ENCODE measurements around the gene MFAP3L. TPM values are rescaled to one million over a fixed set of nuclear protein-coding genes. Genes with fewer than 3 reads are reported as not detected.

Gene MFAP3L
- total and polyA plus RNA-seq, 7 experiments from 2014 or later, result 0.05 to 2.0 (median 0.92) TPM

- Mint-ChIP-seq H3K4me1 (peaks cover 0 to 9% (median 0%) of the 10 kb centered on the region in 7 donors), H3K9me3 (no peaks in the 10 kb centered on the region), H3K36me3 (no peaks in the 10 kb centered on the region), H3K4me3 (no peak overlapping the region), H3K27ac (no peak overlapping the region), H3K27me3 (peaks cover 12 to 35% (median 12%) of the 10 kb centered on the region in 5 donors)
- Histone ChIP-seq H3K27ac (ENCODE audit: low read depth, low read length) (no peak overlapping the region), H3K4me3 (ENCODE audit: low read length) (no peak overlapping the region), H3K9me3 (ENCODE audit: control insufficient read depth in 2 of 3, low read length in 3 of 3) (no peaks in the 10 kb centered on the region), H3K36me3 (ENCODE audit: control insufficient read depth in 2 of 3, insufficient read depth in 3 of 3, low read length in 3 of 3) (no peaks in the 10 kb centered on the region), H3K4me1 (ENCODE audit: control insufficient read depth in 2 of 2, insufficient read depth in 2 of 2, low read length in 2 of 2) (no peaks in the 10 kb centered on the region), H3K27me3 (ENCODE audit: control insufficient read depth in 2 of 2, insufficient read depth in 2 of 2, low read length in 2 of 2) (no peaks in the 10 kb centered on the region)
- no peak for ATAC-seq
- ChIA-PET CTCF (no interaction called here), POLR2A (no interaction called here)
- no peak for DNase-seq
- intact Hi-C loops (cut with micrococcal nuclease), result no loop called here
Observed at GRCh38 chr4:169984745-169985144, 41.5 kb downstream of the MFAP3L start.

GRCh38 chr4:169984173-169984572, 42.0 kb downstream of the MFAP3L start:
- Mint-ChIP-seq H3K4me1 (peaks cover 0 to 9% (median 0%) of the 10 kb centered on the region in 7 donors), H3K4me3 (no peak overlapping the region), H3K36me3 (no peaks in the 10 kb centered on the region), H3K27ac (no peak overlapping the region), H3K27me3 (peaks cover 12 to 39% (median 12%) of the 10 kb centered on the region in 5 donors), H3K9me3 (no peaks in the 10 kb centered on the region)
- Histone ChIP-seq H3K4me1 (ENCODE audit: control insufficient read depth in 2 of 2, insufficient read depth in 2 of 2, low read length in 2 of 2) (no peaks in the 10 kb centered on the region), H3K36me3 (ENCODE audit: control insufficient read depth in 2 of 3, insufficient read depth in 3 of 3, low read length in 3 of 3) (no peaks in the 10 kb centered on the region), H3K4me3 (ENCODE audit: low read length) (no peak overlapping the region), H3K27me3 (ENCODE audit: control insufficient read depth in 2 of 2, insufficient read depth in 2 of 2, low read length in 2 of 2) (no peaks in the 10 kb centered on the region), H3K27ac (ENCODE audit: low read depth, low read length) (no peak overlapping the region), H3K9me3 (ENCODE audit: control insufficient read depth in 2 of 3, low read length in 3 of 3) (no peaks in the 10 kb centered on the region)
- DNase-seq (no peak), ATAC-seq (no peak)
- ChIA-PET POLR2A (no interaction called here), CTCF (no interaction called here)
- intact Hi-C loops (cut with micrococcal nuclease), result no loop called here

- intact Hi-C loops (cut with micrococcal nuclease), result no loop called here
- H3K4me1 Mint-ChIP-seq, result no peaks in the 10 kb centered on the region
- no peak overlapping the region for H3K4me3 Mint-ChIP-seq
- no peaks in the 10 kb centered on the region for H3K9me3 Mint-ChIP-seq
- H3K27me3 Mint-ChIP-seq, result peaks cover 11 to 39% (median 26%) of the 10 kb centered on the region in 5 donors
- no peaks in the 10 kb centered on the region for H3K9me3 ChIP-seq (ENCODE audit: control insufficient read depth in 2 of 3, low read length in 3 of 3)
- H3K27ac Mint-ChIP-seq, result no peak overlapping the region
- no peak overlapping the region for H3K27ac ChIP-seq (ENCODE audit: low read depth, low read length)
- CTCF ChIA-PET, result no interaction called here
- H3K36me3 ChIP-seq (ENCODE audit: control insufficient read depth in 2 of 3, insufficient read depth in 3 of 3, low read length in 3 of 3), result no peaks in the 10 kb centered on the region
- DNase-seq (no peak), ATAC-seq (no peak)
- no peak overlapping the region for H3K4me3 ChIP-seq (ENCODE audit: low read length)
- H3K36me3 Mint-ChIP-seq, result no peaks in the 10 kb centered on the region
- H3K27me3 ChIP-seq (ENCODE audit: control insufficient read depth in 2 of 2, insufficient read depth in 2 of 2, low read length in 2 of 2), result no peaks in the 10 kb centered on the region
- no peaks in the 10 kb centered on the region for H3K4me1 ChIP-seq (ENCODE audit: control insufficient read depth in 2 of 2, insufficient read depth in 2 of 2, low read length in 2 of 2)
- POLR2A ChIA-PET, result no interaction called here
Observed at GRCh38 chr4:169976951-169977350, 49.2 kb downstream of the MFAP3L start.

- no peaks in the 10 kb centered on the region for H3K9me3 ChIP-seq (ENCODE audit: control insufficient read depth in 2 of 3, low read length in 3 of 3)
- DNase-seq (no peak), ATAC-seq (no peak)
- H3K4me3 ChIP-seq (ENCODE audit: low read length), result no peak overlapping the region
- no peaks in the 10 kb centered on the region for H3K36me3 ChIP-seq (ENCODE audit: control insufficient read depth in 2 of 3, insufficient read depth in 3 of 3, low read length in 3 of 3)
- no peak overlapping the region for H3K27ac ChIP-seq (ENCODE audit: low read depth, low read length)
- Mint-ChIP-seq H3K4me3 (no peak overlapping the region), H3K36me3 (no peaks in the 10 kb centered on the region), H3K4me1 (no peaks in the 10 kb centered on the region), H3K27ac (no peak overlapping the region), H3K9me3 (no peaks in the 10 kb centered on the region), H3K27me3 (peaks cover 11 to 36% (median 18%) of the 10 kb centered on the region in 5 donors)
- H3K4me1 ChIP-seq (ENCODE audit: control insufficient read depth in 2 of 2, insufficient read depth in 2 of 2, low read length in 2 of 2), result no peaks in the 10 kb centered on the region
- ChIA-PET POLR2A (no interaction called here), CTCF (no interaction called here)
- no peaks in the 10 kb centered on the region for H3K27me3 ChIP-seq (ENCODE audit: control insufficient read depth in 2 of 2, insufficient read depth in 2 of 2, low read length in 2 of 2)
- intact Hi-C loops (cut with micrococcal nuclease), result no loop called here
Observed at GRCh38 chr4:169975838-169976796, 50.1 kb downstream of the MFAP3L start.

GRCh38 chr4:169975131-169975837, 50.9 kb downstream of the MFAP3L start:
- Histone ChIP-seq H3K27me3 (ENCODE audit: control insufficient read depth in 2 of 2, insufficient read depth in 2 of 2, low read length in 2 of 2) (no peaks in the 10 kb centered on the region), H3K4me1 (ENCODE audit: control insufficient read depth in 2 of 2, insufficient read depth in 2 of 2, low read length in 2 of 2) (no peaks in the 10 kb centered on the region), H3K27ac (ENCODE audit: low read depth, low read length) (no peak overlapping the region), H3K36me3 (ENCODE audit: control insufficient read depth in 2 of 3, insufficient read depth in 3 of 3, low read length in 3 of 3) (no peaks in the 10 kb centered on the region), H3K4me3 (ENCODE audit: low read length) (no peak overlapping the region), H3K9me3 (ENCODE audit: control insufficient read depth in 2 of 3, low read length in 3 of 3) (no peaks in the 10 kb centered on the region)
- no peak for DNase-seq
- Mint-ChIP-seq H3K4me1 (no peaks in the 10 kb centered on the region), H3K27me3 (peaks cover 5 to 36% (median 23%) of the 10 kb centered on the region in 5 donors), H3K27ac (no peak overlapping the region), H3K36me3 (no peaks in the 10 kb centered on the region), H3K9me3 (peaks cover 0 to under 1% (median 0%) of the 10 kb centered on the region in 11 donors), H3K4me3 (no peak overlapping the region)
- CTCF ChIA-PET, result no interaction called here
- intact Hi-C loops (cut with micrococcal nuclease), result no loop called here
- no peak for ATAC-seq
- POLR2A ChIA-PET, result no interaction called here

GRCh38 chr4:169971456-169972015, 54.7 kb downstream of the MFAP3L start:
- Mint-ChIP-seq H3K9me3 (peaks cover 0 to 10% (median 0%) of the 10 kb centered on the region in 11 donors), H3K27ac (no peak overlapping the region), H3K4me3 (no peak overlapping the region), H3K36me3 (no peaks in the 10 kb centered on the region), H3K4me1 (no peaks in the 10 kb centered on the region), H3K27me3 (peaks cover 5 to 35% (median 23%) of the 10 kb centered on the region in 5 donors)
- ATAC-seq (no peak), DNase-seq (no peak)
- ChIA-PET CTCF (no interaction called here), POLR2A (no interaction called here)
- H3K4me3 ChIP-seq (ENCODE audit: low read length), result no peak overlapping the region
- no peaks in the 10 kb centered on the region for H3K27me3 ChIP-seq (ENCODE audit: control insufficient read depth in 2 of 2, insufficient read depth in 2 of 2, low read length in 2 of 2)
- no peaks in the 10 kb centered on the region for H3K4me1 ChIP-seq (ENCODE audit: control insufficient read depth in 2 of 2, insufficient read depth in 2 of 2, low read length in 2 of 2)
- intact Hi-C loops (cut with micrococcal nuclease), result no loop called here
- no peak overlapping the region for H3K27ac ChIP-seq (ENCODE audit: low read depth, low read length)
- H3K36me3 ChIP-seq (ENCODE audit: control insufficient read depth in 2 of 3, insufficient read depth in 3 of 3, low read length in 3 of 3), result no peaks in the 10 kb centered on the region
- no peaks in the 10 kb centered on the region for H3K9me3 ChIP-seq (ENCODE audit: control insufficient read depth in 2 of 3, low read length in 3 of 3)

All from naive thymus-derived CD4-positive, alpha-beta T cell (primary cell).